ENCODE results near the gene DHRS4. TPM values are rescaled to one million over a fixed set of nuclear protein-coding genes. Genes with fewer than 3 reads are reported as not detected.

DHRS4 gene
- total RNA-seq, 2 experiments from 2014 or later: 6.6 to 6.7 TPM

DNA sequence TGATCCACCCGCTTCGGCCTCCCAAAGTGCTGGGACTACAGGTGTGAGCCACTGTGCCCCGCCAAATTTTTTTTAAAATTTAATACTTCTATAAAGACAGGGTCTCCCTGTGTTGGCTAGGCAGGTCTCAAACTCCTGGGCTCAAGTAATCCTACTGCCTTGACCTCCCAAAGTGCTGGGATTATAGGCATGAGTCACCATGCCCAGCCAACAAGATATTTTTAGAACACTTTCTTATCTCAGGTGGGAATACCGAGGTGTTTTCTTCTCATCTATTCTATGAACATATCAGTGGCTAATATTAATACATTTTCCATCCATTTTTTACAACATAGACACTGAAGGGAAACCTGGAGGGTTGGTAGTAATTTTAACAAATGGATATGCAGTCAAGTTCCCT, 38.0 kb upstream of the DHRS4 start:
- H3K9me3 Mint-ChIP-seq: no peaks in the 10 kb centered on the region
- CTCF ChIA-PET: no interaction called here
- intact Hi-C loops (cut with DNase I, micrococcal nuclease): no loop called here

DNA sequence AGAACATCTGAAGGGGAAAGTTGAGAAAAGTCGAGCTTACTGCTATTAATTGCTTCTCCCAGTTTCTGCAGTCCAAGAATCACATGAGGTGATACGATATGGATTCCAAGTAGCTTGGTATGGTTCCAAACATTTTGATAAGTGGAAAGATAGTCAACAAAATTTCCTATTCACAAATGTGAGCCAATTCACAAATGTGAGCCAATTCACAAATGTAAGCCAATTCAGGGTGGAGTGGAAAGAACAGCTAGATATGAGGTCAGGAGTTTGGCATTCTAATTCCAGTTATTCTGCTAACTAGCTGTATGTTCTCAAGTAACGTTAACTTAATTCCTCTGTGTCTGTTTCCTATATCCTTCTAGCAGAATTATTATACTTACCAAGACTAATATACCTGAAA, 37.6 kb upstream of the DHRS4 start:
- ATAC-seq (ENCODE audit: poor library complexity) (no peak), DNase-seq (no peak)
- peaks cover 4% of the 10 kb centered on the region for H3K36me3 Mint-ChIP-seq (ENCODE audit: low read depth)
- no peak overlapping the region for H3K4me3 Mint-ChIP-seq
- intact Hi-C loops (cut with DNase I, micrococcal nuclease): no loop called here
- ChIA-PET CTCF (no interaction called here), POLR2A (no interaction called here)
- no peaks in the 10 kb centered on the region for H3K9me3 Mint-ChIP-seq
- Histone ChIP-seq H3K4me1 (ENCODE audit: insufficient read depth, low read length) (no peaks in the 10 kb centered on the region), H3K36me3 (ENCODE audit: insufficient read depth, low read length) (no peaks in the 10 kb centered on the region), H3K4me3 (ENCODE audit: low read length) (no peak overlapping the region), H3K9me3 (ENCODE audit: control insufficient read depth in 1 of 2, insufficient read depth in 1 of 2, low read length in 2 of 2) (peaks cover 0 to 14% of the 10 kb centered on the region in 2 experiments), H3K27ac (ENCODE audit: low read depth in 1 of 2, low read length in 2 of 2) (no peak overlapping the region), H3K27me3 (ENCODE audit: control insufficient read depth in 1 of 2, insufficient read depth in 2 of 2, low read length in 2 of 2) (no peaks in the 10 kb centered on the region)
- no peaks in the 10 kb centered on the region for H3K4me1 Mint-ChIP-seq (ENCODE audit: low read depth)
- no peak for TF ChIP-seq CTCF (IDR thresholded peaks at IDR 0.05)
- H3K27me3 Mint-ChIP-seq: peaks cover 12% of the 10 kb centered on the region
- H3K27ac Mint-ChIP-seq: no peak overlapping the region

More for the DNA sequence above, 38.0 kb upstream of the DHRS4 start:
- no peak for DNase-seq
- no peaks in the 10 kb centered on the region for H3K36me3 ChIP-seq (ENCODE audit: insufficient read depth, low read length)
- Mint-ChIP-seq H3K27me3 (peaks cover 12% of the 10 kb centered on the region), H3K4me1 (ENCODE audit: low read depth) (no peaks in the 10 kb centered on the region), H3K4me3 (no peak overlapping the region), H3K27ac (no peak overlapping the region), H3K36me3 (ENCODE audit: low read depth) (peaks cover 4% of the 10 kb centered on the region)
- peaks cover 0 to 2% of the 10 kb centered on the region in 2 experiments for H3K27me3 ChIP-seq (ENCODE audit: control insufficient read depth in 1 of 2, insufficient read depth in 2 of 2, low read length in 2 of 2)
- no peak overlapping the region for H3K4me3 ChIP-seq (ENCODE audit: low read length)
- H3K27ac ChIP-seq (ENCODE audit: low read depth in 1 of 2, low read length in 2 of 2): no peak overlapping the region
- POLR2A ChIA-PET: no interaction called here
- H3K4me1 ChIP-seq (ENCODE audit: insufficient read depth, low read length): no peaks in the 10 kb centered on the region
- no peak for ATAC-seq (ENCODE audit: poor library complexity)
- TF ChIP-seq CTCF (IDR thresholded peaks at IDR 0.05): no peak
- H3K9me3 ChIP-seq (ENCODE audit: control insufficient read depth in 1 of 2, insufficient read depth in 1 of 2, low read length in 2 of 2): peaks cover 0 to 14% of the 10 kb centered on the region in 2 experiments

DNA sequence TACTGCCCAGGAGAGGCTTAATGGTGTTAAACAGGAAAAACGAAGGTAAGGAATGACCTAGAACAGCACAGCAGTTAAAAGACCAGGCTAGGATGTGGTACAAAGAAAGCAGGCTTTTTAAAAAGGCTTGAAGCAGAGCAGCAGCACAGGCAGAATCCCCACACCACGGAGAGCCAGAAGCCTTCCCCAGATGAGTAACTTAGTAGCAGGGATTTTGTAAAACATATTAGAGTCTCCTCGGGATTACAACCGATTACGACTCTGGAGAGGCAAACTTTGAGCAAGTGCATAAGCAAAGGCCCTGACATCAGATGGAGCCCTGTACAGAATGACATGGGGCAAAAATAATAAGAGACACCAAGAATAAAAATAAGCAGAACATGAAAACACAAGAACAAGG, 37.1 kb upstream of the DHRS4 start:
- no peaks in the 10 kb centered on the region for H3K36me3 ChIP-seq (ENCODE audit: insufficient read depth, low read length)
- no peaks in the 10 kb centered on the region for H3K27me3 ChIP-seq (ENCODE audit: control insufficient read depth in 1 of 2, insufficient read depth in 2 of 2, low read length in 2 of 2)
- no peak overlapping the region for H3K27ac ChIP-seq (ENCODE audit: low read depth in 1 of 2, low read length in 2 of 2)
- H3K9me3 ChIP-seq (ENCODE audit: control insufficient read depth in 1 of 2, insufficient read depth in 1 of 2, low read length in 2 of 2): peaks cover 0 to 14% of the 10 kb centered on the region in 2 experiments
- no peak overlapping the region for H3K4me3 ChIP-seq (ENCODE audit: low read length)
- no peak overlapping the region for H3K4me3 Mint-ChIP-seq
- H3K27me3 Mint-ChIP-seq: peaks cover 12% of the 10 kb centered on the region
- DNase-seq (no peak), ATAC-seq (ENCODE audit: poor library complexity) (no peak)
- no peaks in the 10 kb centered on the region for H3K4me1 ChIP-seq (ENCODE audit: insufficient read depth, low read length)
- no peaks in the 10 kb centered on the region for H3K9me3 Mint-ChIP-seq
- POLR2A ChIA-PET: no interaction called here
- intact Hi-C loops (cut with DNase I, micrococcal nuclease): no loop called here
- H3K27ac Mint-ChIP-seq: no peak overlapping the region
- TF ChIP-seq CTCF (IDR thresholded peaks at IDR 0.05): no peak
- CTCF ChIA-PET: no interaction called here
- H3K4me1 Mint-ChIP-seq (ENCODE audit: low read depth): no peaks in the 10 kb centered on the region
- peaks cover 4% of the 10 kb centered on the region for H3K36me3 Mint-ChIP-seq (ENCODE audit: low read depth)

Measured in CD4-positive, alpha-beta T cell (primary cell).